GM12878 (cell line): ENCODE data around the gene MASP1. TPM values are rescaled to one million over a fixed set of nuclear protein-coding genes. Genes with fewer than 3 reads are reported as not detected.

ENCODE experiments used
- ATAC-seq: fragments of 200-7000 bp; cut with Tn5 transposase; 3 replicates; pipeline ENCODE4 v1.9.1; 2020; ENCODE audit warnings: mild to moderate bottlenecking, moderate library complexity
- BruUV-seq: library from RNA; stranded (reverse); fragments of 400-500 nt; replicated peaks from 2 replicates; lab custom pipeline; 2021; lab: Mats Ljungman, UMichigan
- CTCF ChIA-PET: fragments of 300-600 bp; sonication (Branson Sonifier 250); formaldehyde crosslinking; extraction: SDS; loops from one replicate; lab custom pipeline; 2021; ENCODE audit warnings: inconsistent platforms; lab: Yijun Ruan, JAX
- POLR2A ChIA-PET: fragments of 350-600 bp; formaldehyde crosslinking; extraction: SDS; loops from one replicate; lab custom pipeline; 2021; ENCODE audit warnings: inconsistent platforms; lab: Charles Lee
- RAD21 ChIA-PET: fragments of 300-600 bp; sonication (Branson Sonifier 250); formaldehyde crosslinking; loops from one replicate; lab custom pipeline; 2023; ENCODE audit warnings: antibody characterized with exemption; ENCODE audit not compliant: unreplicated experiment; lab: Charles Lee
- SMC1A ChIA-PET: fragments of 300-600 bp; sonication (Branson Sonifier 250); formaldehyde crosslinking; loops from one replicate; lab custom pipeline; 2023; ENCODE audit not compliant: unreplicated experiment, uncharacterized antibody; lab: Charles Lee
- DNase-seq: peaks from one replicate; pipeline ENCODE4 v3.0.0-alpha.2; 2011; ENCODE audit warnings: low read depth, low spot score
- FAIRE-seq: peaks from 3 replicates; lab custom pipeline; 2011; peaks lifted over from hg19 to GRCh38; lab: Jason Lieb, UNC
- H2AFZ ChIP-seq: 2 replicates; pipeline ENCODE4 v1.6.0; 2011; ENCODE audit warnings: low read depth, low read length, control low read depth; ENCODE audit not compliant: control insufficient read depth
- H3K27ac ChIP-seq: 2 replicates; pipeline ENCODE4 v1.5.1; 2011; ENCODE audit warnings: control low read depth; ENCODE audit not compliant: control insufficient read depth, insufficient read depth
- H3K27me3 ChIP-seq, 2 experiments: replicated peaks in 1 of 2; 2 replicates each; pipeline versions ENCODE4 v1.6.0 to v1.6.1; 2011; ENCODE audit warnings: low read length in 1 of 2; ENCODE audit not compliant: control insufficient read depth in 2 of 2, insufficient read depth in 2 of 2
- H3K36me3 ChIP-seq, 2 experiments: 2 replicates each; pipeline ENCODE4 v1.5.1; 2011; ENCODE audit warnings: low read length in 1 of 2; ENCODE audit not compliant: control insufficient read depth in 2 of 2, insufficient read depth in 2 of 2
- H3K4me1 ChIP-seq: 2 replicates; pipeline ENCODE4 v1.6.1; 2011; ENCODE audit warnings: mild to moderate bottlenecking, low read length, moderate library complexity, mixed read lengths; ENCODE audit not compliant: control insufficient read depth, insufficient read depth
- H3K4me2 ChIP-seq: 2 replicates; pipeline ENCODE4 v1.6.0; 2011; ENCODE audit warnings: control low read depth; ENCODE audit not compliant: control insufficient read depth, insufficient read depth
- H3K4me3 ChIP-seq: fragments of 200-600 bp; sonication (generic); 2 replicates; pipeline ENCODE4 v1.5.1; 2016
- H3K79me2 ChIP-seq: 2 replicates; pipeline ENCODE4 v1.6.0; 2011; ENCODE audit warnings: low read length; ENCODE audit not compliant: control insufficient read depth, insufficient read depth
- H3K9ac ChIP-seq: 2 replicates; pipeline ENCODE4 v1.8.0; 2011; ENCODE audit warnings: low read length, control low read depth, mixed read lengths; ENCODE audit not compliant: control insufficient read depth, insufficient read depth
- H3K9me3 ChIP-seq: replicated peaks from 3 replicates; pipeline ENCODE4 v1.5.1; 2011; ENCODE audit warnings: mild to moderate bottlenecking, low read length; ENCODE audit not compliant: control insufficient read depth, insufficient read depth
- H4K20me1 ChIP-seq: 2 replicates; pipeline ENCODE4 v1.6.0; 2011; ENCODE audit not compliant: control insufficient read depth, insufficient read depth
- ASH2L ChIP-seq: fragments of 300-600, 200-600 bp; sonication (generic); IDR thresholded peaks from 2 replicates; pipeline ENCODE4 v1.6.1; 2017; ENCODE audit warnings: low read depth, mild to moderate bottlenecking, borderline replicate concordance
- BCL11A ChIP-seq: IDR thresholded peaks from 2 replicates; pipeline ENCODE4 v1.6.1; 2011; ENCODE audit warnings: low read depth, low read length
- HDGF ChIP-seq: fragments of 450-650 bp; IDR thresholded peaks from 2 replicates; pipeline ENCODE4 v1.6.1; 2016; ENCODE audit warnings: antibody characterized with exemption
- SIX5 ChIP-seq: IDR thresholded peaks from 2 replicates; pipeline ENCODE4 v1.6.1; 2011; ENCODE audit warnings: mild to moderate bottlenecking, low read depth, low read length, moderate library complexity; ENCODE audit not compliant: severe bottlenecking
- WGBS: methylation state at CpG from one replicate; pipeline ENCODE4 v1.1.6; 2016; ENCODE audit warnings: low lambda C conversion rate; ENCODE audit not compliant: insufficient replicate concordance, insufficient coverage; ENCODE audit errors: missing lambda C conversion rate; 5-methylcytosine and 5-hydroxymethylcytosine counted together
- in situ Hi-C: fragments of 300-500 bp; cut with MboI; formaldehyde crosslinking; loops from 9 replicates; pipeline ENCODE4 v1.14.3; 2018; ENCODE audit warnings: mixed read lengths
- intact Hi-C: fragments of 100-400 bp; cut with micrococcal nuclease; formaldehyde crosslinking; loops from one replicate; pipeline ENCODE4 v1.14.2; 2022; ENCODE audit not compliant: unreplicated experiment
- polyA plus RNA-seq, 11 experiments: library from polyadenylated mRNA; depleted of rRNA in 4 of 11; unstranded in 6 of 11; stranded (reverse) in 5 of 11; fragments of >200 nt; fragmentation: Nextera tagmentation in 4 of 11; fragmentation: Illumina TruSeq in 1 of 11; extraction: Ambion mirVana in 4 of 11; extraction: Trizol in 1 of 11; gene quantifications; 1 replicate in 1 of 11; 2 replicates in 10 of 11; pipeline versions ENCODE4 v1.2.1 to v1.2.3, GENCODE V29; 2011 to 2016; ENCODE audit warnings: inconsistent platforms in 2 of 11, missing spikeins in 2 of 11, low read depth in 1 of 11
- total RNA-seq, 4 experiments: library from RNA; depleted of rRNA in 3 of 4; stranded (reverse); fragments of >200 nt in 3 of 4; fragmentation: Illumina TruSeq in 1 of 4; extraction: Trizol in 1 of 4; gene quantifications; 2 replicates each; pipeline versions ENCODE4 v1.2.1 to v1.2.3, GENCODE V29; 2013 to 2021
- TF ChIP-seq, protein P1 (sequence below): fragments of 450-650 bp; IDR thresholded peaks from 2 replicates; pipeline ENCODE4 v1.6.1; 2017; ENCODE audit warnings: mild to moderate bottlenecking, moderate library complexity
- TF ChIP-seq, protein P2 (sequence below): fragments of 450-650 bp; formaldehyde crosslinking; IDR thresholded peaks from 2 replicates; pipeline ENCODE4 v1.4.0; 2022; ENCODE audit warnings: mild to moderate bottlenecking, moderate library complexity

Gene MASP1
- total and polyA plus RNA-seq, 10 of the 15 experiments (the other 5 are each of a cell fraction or from before 2014, with no cell fraction given) = 0.05 TPM; not detected in 9

- TF ChIP-seq ASH2L = no peak
- H3K79me2 ChIP-seq = no peaks in the 10 kb centered on the region
- no peaks in the 10 kb centered on the region for H3K36me3 ChIP-seq
- ChIA-PET RAD21 (interaction anchor here (0.7 to 1.5 kb wide), 2 partner anchors 154 to 466 kb away, joined by 3 to 4 read pairs; no protein-coding TSS in a partner anchor), CTCF (no interaction called here), SMC1A (interaction anchor here (1.2 kb wide), 1 partner anchor 9 kb away, joined by 3 read pairs; no protein-coding TSS in a partner anchor), POLR2A (no interaction called here)
- no TSS peak for BruUV-seq
- no peak overlapping the region for H3K4me3 ChIP-seq
- intact Hi-C loops = no loop called here
- no peaks in the 10 kb centered on the region for H3K4me1 ChIP-seq
- H4K20me1 ChIP-seq = no peaks in the 10 kb centered on the region
- H3K9me3 ChIP-seq = no peaks in the 10 kb centered on the region
- in situ Hi-C loops = no loop called here
- FAIRE-seq = no peak
- no peaks in the 10 kb centered on the region for H3K27me3 ChIP-seq
- no peak overlapping the region for H2AFZ ChIP-seq
- no peak overlapping the region for H3K9ac ChIP-seq
- no peak overlapping the region for H3K27ac ChIP-seq
- WGBS = 0% methylated on average over 1 of the region's 1 CpG
- H3K4me2 ChIP-seq = no peak overlapping the region
- no peak for DNase-seq
- no peak for ATAC-seq
These were observed 77.9 kb downstream of the MASP1 start for GRCh38 chr3:187213616-187214015.

DNA sequence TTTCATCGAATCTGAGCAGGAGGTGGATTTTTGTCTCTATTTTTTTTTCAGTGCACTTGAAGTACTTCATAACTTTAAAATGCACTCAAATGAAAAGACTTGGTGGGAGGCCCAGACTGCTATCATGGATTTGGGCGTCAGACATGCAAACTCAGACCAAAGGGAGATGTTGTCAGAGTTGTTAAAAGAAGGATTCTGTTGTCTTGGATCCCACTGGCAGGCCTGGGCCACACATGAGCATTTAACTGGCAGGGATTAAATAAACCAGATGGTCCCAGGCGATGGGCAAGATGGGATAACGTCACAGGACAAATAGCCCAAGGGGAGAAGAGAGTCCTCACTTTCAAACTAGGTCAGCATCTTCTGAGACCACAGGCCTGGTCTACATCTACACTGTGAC lies 78.8 kb downstream of the MASP1 start:
- ChIA-PET POLR2A (interaction anchor here (0.6 kb wide), 1 partner anchor 240 kb away, joined by 3 read pairs; no protein-coding TSS in a partner anchor), RAD21 (no interaction called here), SMC1A (interaction anchor here (1.2 kb wide), 1 partner anchor 10 kb away, joined by 3 read pairs; no protein-coding TSS in a partner anchor), CTCF (no interaction called here)
- H3K27me3 ChIP-seq = 0 out of 4 replicates have a peak, but pooled peaks cover 0 to 3% of the 10 kb centered on the region in 2 experiments
- no peaks in the 10 kb centered on the region for H4K20me1 ChIP-seq
- BruUV-seq = no TSS peak
- no peak overlapping the region for H3K9ac ChIP-seq
- H3K4me2 ChIP-seq = no peak overlapping the region
- no peak overlapping the region for H3K27ac ChIP-seq
- DNase-seq (no peak), ATAC-seq (no peak), FAIRE-seq (no peak)
- no peak overlapping the region for H2AFZ ChIP-seq
- H3K9me3 ChIP-seq = no peaks in the 10 kb centered on the region
- no peaks in the 10 kb centered on the region for H3K36me3 ChIP-seq
- 15% methylated on average over 4 of the region's 4 CpGs for WGBS
- H3K4me1 ChIP-seq = no peaks in the 10 kb centered on the region
- H3K4me3 ChIP-seq = no peak overlapping the region
- in situ Hi-C loops (no loop called here), intact Hi-C loops (no loop called here)
- no peaks in the 10 kb centered on the region for H3K79me2 ChIP-seq
- TF ChIP-seq HDGF (no peak), SIX5 (no peak), BCL11A (no peak)
- TF ChIP-seq, protein P1, sequence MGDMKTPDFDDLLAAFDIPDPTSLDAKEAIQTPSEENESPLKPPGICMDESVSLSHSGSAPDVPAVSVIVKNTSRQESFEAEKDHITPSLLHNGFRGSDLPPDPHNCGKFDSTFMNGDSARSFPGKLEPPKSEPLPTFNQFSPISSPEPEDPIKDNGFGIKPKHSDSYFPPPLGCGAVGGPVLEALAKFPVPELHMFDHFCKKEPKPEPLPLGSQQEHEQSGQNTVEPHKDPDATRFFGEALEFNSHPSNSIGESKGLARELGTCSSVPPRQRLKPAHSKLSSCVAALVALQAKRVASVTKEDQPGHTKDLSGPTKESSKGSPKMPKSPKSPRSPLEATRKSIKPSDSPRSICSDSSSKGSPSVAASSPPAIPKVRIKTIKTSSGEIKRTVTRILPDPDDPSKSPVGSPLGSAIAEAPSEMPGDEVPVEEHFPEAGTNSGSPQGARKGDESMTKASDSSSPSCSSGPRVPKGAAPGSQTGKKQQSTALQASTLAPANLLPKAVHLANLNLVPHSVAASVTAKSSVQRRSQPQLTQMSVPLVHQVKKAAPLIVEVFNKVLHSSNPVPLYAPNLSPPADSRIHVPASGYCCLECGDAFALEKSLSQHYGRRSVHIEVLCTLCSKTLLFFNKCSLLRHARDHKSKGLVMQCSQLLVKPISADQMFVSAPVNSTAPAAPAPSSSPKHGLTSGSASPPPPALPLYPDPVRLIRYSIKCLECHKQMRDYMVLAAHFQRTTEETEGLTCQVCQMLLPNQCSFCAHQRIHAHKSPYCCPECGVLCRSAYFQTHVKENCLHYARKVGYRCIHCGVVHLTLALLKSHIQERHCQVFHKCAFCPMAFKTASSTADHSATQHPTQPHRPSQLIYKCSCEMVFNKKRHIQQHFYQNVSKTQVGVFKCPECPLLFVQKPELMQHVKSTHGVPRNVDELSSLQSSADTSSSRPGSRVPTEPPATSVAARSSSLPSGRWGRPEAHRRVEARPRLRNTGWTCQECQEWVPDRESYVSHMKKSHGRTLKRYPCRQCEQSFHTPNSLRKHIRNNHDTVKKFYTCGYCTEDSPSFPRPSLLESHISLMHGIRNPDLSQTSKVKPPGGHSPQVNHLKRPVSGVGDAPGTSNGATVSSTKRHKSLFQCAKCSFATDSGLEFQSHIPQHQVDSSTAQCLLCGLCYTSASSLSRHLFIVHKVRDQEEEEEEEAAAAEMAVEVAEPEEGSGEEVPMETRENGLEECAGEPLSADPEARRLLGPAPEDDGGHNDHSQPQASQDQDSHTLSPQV = no peak
- TF ChIP-seq, protein P2, sequence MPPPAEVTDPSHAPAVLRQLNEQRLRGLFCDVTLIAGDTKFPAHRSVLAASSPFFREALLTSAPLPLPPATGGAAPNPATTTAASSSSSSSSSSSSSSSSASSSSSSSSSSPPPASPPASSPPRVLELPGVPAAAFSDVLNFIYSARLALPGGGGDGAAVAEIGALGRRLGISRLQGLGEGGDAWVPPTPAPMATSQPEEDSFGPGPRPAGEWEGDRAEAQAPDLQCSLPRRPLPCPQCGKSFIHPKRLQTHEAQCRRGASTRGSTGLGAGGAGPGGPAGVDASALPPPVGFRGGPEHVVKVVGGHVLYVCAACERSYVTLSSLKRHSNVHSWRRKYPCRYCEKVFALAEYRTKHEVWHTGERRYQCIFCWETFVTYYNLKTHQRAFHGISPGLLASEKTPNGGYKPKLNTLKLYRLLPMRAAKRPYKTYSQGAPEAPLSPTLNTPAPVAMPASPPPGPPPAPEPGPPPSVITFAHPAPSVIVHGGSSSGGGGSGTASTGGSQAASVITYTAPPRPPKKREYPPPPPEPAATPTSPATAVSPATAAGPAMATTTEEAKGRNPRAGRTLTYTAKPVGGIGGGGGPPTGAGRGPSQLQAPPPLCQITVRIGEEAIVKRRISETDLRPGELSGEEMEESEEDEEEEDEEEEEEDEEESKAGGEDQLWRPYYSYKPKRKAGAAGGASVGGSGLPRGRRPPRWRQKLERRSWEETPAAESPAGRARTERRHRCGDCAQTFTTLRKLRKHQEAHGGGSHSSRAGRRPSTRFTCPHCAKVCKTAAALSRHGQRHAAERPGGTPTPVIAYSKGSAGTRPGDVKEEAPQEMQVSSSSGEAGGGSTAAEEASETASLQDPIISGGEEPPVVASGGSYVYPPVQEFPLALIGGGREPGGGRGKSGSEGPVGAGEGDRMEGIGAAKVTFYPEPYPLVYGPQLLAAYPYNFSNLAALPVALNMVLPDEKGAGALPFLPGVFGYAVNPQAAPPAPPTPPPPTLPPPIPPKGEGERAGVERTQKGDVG (CRISPR knock-in tag) = no peak
